Esophagus squamous epithelium (tissue), 5 donors: ENCODE measurements around the gene SYT14. TPM values are rescaled to one million over a fixed set of nuclear protein-coding genes. Genes with fewer than 3 reads are reported as not detected.

Source experiments
- DNase-seq: peaks from one replicate; lab custom pipeline; 2025; lab: John Stamatoyannopoulos, UW
- H3K27ac ChIP-seq, 4 donors: fragments of 200-600 bp; sonication (generic); one replicate each; pipeline ENCODE4 v1.5.1; 2016 to 2019; ENCODE audit warnings: mild to moderate bottlenecking in 1 of 4
- H3K27me3 ChIP-seq, 4 donors: fragments of 200-600 bp; sonication (generic); 1 replicate in 3 of 4; 2 replicates in 1 of 4; pipeline versions ENCODE4 v1.5.1 to v1.6.0; 2017 to 2021; ENCODE audit warnings: antibody characterized with exemption in 1 of 4
- H3K36me3 ChIP-seq, 3 donors: fragments of 200-600 bp; sonication (generic); one replicate each; pipeline ENCODE4 v1.5.1; 2016 to 2019
- H3K4me1 ChIP-seq, 3 donors: fragments of 200-600 bp; sonication (generic); one replicate each; pipeline ENCODE4 v1.5.1; 2017 to 2019
- H3K4me3 ChIP-seq, 4 donors: fragments of 200-600 bp; sonication (generic); 1 replicate in 3 of 4; 2 replicates in 1 of 4; pipeline ENCODE4 v1.5.1; 2016 to 2019; ENCODE audit warnings: mild to moderate bottlenecking in 2 of 4, moderate library complexity in 1 of 4
- H3K9me3 ChIP-seq, 3 donors: fragments of 200-600 bp; sonication (generic); one replicate each; pipeline ENCODE4 v1.5.1; 2016 to 2019
- CTCF ChIP-seq, 6 experiments: fragments of 450-650 bp in 4 of 6; fragments of 200-600 bp in 2 of 6; sonication (generic) in 2 of 6; IDR thresholded peaks; one replicate each; pipeline ENCODE4 v1.5.1; 2016 to 2019; ENCODE audit warnings: antibody characterized with exemption in 6 of 6, mild to moderate bottlenecking in 4 of 6, moderate library complexity in 4 of 6
- POLR2A ChIP-seq, 4 donors: fragments of 450-650 bp; IDR thresholded peaks; one replicate each; pipeline ENCODE4 v1.6.1; 2017; ENCODE audit warnings: antibody characterized with exemption in 4 of 4, mild to moderate bottlenecking in 4 of 4, moderate library complexity in 3 of 4
- WGBS, 2 donors: methylation state at CpG; one replicate each; pipeline ENCODE4 v1.1.5; 2018; 5-methylcytosine and 5-hydroxymethylcytosine counted together
- intact Hi-C: fragments of 100-400 bp; cut with DNase I; formaldehyde crosslinking; loops from one replicate; pipeline ENCODE4 v1.15.0; 2022
- total RNA-seq, 4 donors: library from RNA; depleted of rRNA; stranded (reverse); fragments of >200 nt; gene quantifications; one replicate each; pipeline ENCODE4 v1.1.0, GENCODE V29; 2016
- donor health status: DM: yes; HTN: yes; CAD: no.

The SYT14 gene
- total RNA-seq, 4 donors from 2014 or later, result not detected

- DNase-seq, result no peak
These were observed 276.8 kb downstream of the SYT14 start for GRCh38 chr1:210214573-210215409.

DNA sequence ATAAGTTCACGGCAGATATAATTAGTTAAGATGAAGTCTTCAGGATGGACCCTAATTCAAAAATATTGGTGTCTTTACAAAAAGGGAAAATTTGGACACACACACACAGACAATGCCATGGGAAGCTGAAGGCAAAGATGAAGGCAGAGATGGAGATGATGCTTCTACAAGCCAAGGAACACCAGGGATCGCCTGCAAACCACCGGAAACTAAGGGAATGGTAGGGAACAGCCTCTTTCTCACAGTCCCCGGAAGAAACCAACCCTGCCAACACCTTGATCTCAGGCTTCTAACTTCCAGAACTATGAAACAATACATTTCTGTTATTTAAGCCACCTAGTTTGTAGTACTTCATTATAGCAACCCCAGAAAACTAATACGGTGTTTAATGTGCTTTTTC lies 279.5 kb downstream of the SYT14 start:
- no peak for DNase-seq
- Histone ChIP-seq H3K27ac (no peak overlapping the region), H3K4me1 (peaks cover 0 to 6% (median 0%) of the 10 kb centered on the region in 3 donors), H3K9me3 (no peaks in the 10 kb centered on the region), H3K36me3 (no peaks in the 10 kb centered on the region), H3K4me3 (no peak overlapping the region), H3K27me3 (peaks cover 0 to 8% (median 0%) of the 10 kb centered on the region in 4 donors)
- intact Hi-C loops, result loop anchor here (10.0 kb wide), 1 partner anchor 87 kb away; no protein-coding TSS in a partner anchor
- TF ChIP-seq POLR2A (IDR thresholded peaks at IDR 0.05) (no peak), CTCF (IDR thresholded peaks at IDR 0.05) (no peak)
- WGBS, 2 donors, result 83 to 85% methylated on average over 5 of the region's 5 CpGs

More at GRCh38 chr1:210214573-210215409, 276.8 kb downstream of the SYT14 start:
- Histone ChIP-seq H3K27ac (no peak overlapping the region), H3K4me3 (no peak overlapping the region), H3K4me1 (no peaks in the 10 kb centered on the region), H3K9me3 (no peaks in the 10 kb centered on the region), H3K36me3 (no peaks in the 10 kb centered on the region), H3K27me3 (peaks cover 0 to 8% (median 0%) of the 10 kb centered on the region in 4 donors)
- TF ChIP-seq POLR2A (IDR thresholded peaks at IDR 0.05), result no peak
- TF ChIP-seq CTCF (IDR thresholded peaks at IDR 0.05), result no peak
- 66 to 75% methylated on average over 2 to 4 of the region's 4 CpGs for WGBS, 2 donors
- intact Hi-C loops, result loop anchor here (10.0 kb wide), 1 partner anchor 90 kb away; no protein-coding TSS in a partner anchor

- H3K9me3 ChIP-seq, result no peaks in the 10 kb centered on the region
- intact Hi-C loops, result loop anchor here (10.0 kb wide), 1 partner anchor 87 kb away; no protein-coding TSS in a partner anchor
- peaks cover 0 to 11% (median 0%) of the 10 kb centered on the region in 3 donors for H3K4me1 ChIP-seq
- DNase-seq, result no peak
- no peak for TF ChIP-seq CTCF (IDR thresholded peaks at IDR 0.05)
- no peak for TF ChIP-seq POLR2A (IDR thresholded peaks at IDR 0.05)
- no peaks in the 10 kb centered on the region for H3K36me3 ChIP-seq
- 60 to 61% methylated on average over 4 of the region's 4 CpGs for WGBS, 2 donors
- no peak overlapping the region for H3K4me3 ChIP-seq
- H3K27me3 ChIP-seq, result peaks cover 0 to 4% (median 0%) of the 10 kb centered on the region in 4 donors
- no peak overlapping the region for H3K27ac ChIP-seq
These were observed 280.0 kb downstream of the SYT14 start for GRCh38 chr1:210218047-210218446.

Other genes starting within 250 kb of the SYT14 start
- 1 to 10 TPM in 3 of 4 donors, not detected in 1; 1.5 to 5.9 (median 4.0) TPM for gene HSD11B1, start 233.4 kb upstream of the SYT14 start, total RNA-seq
- gene TRAF3IP3, start 182.2 kb upstream of the SYT14 start, total RNA-seq, result 10 to 100 TPM in 1 of 4 donors, 1 to 10 TPM in 3; 1.2 to 10.3 (median 1.9) TPM
- gene C1orf74, start 153.7 kb upstream of the SYT14 start, total RNA-seq, result 1 to 10 TPM; 2.9 to 6.2 (median 4.1) TPM
- 100 to 1,000 TPM in 2 of 4 donors, 10 to 100 TPM in 2; 94.8 to 110 (median 98.6) TPM for gene IRF6, start 132.1 kb upstream of the SYT14 start, total RNA-seq
- gene UTP25, start 110.2 kb upstream of the SYT14 start, total RNA-seq, result 10 to 100 TPM in 1 of 4 donors, 1 to 10 TPM in 3; 3.9 to 13.5 (median 7.8) TPM